Body of pancreas (tissue), 4 donors: ENCODE results near the gene TXNDC15.

Experiments used
- CTCF ChIP-seq, 7 experiments: fragments of 450-650 bp in 4 of 7; fragments of 200-600 bp in 3 of 7; sonication (generic) in 3 of 7; IDR thresholded peaks; one replicate each; pipeline ENCODE4 v1.5.1; 2016 to 2019; ENCODE audit warnings: antibody characterized with exemption in 7 of 7
- POLR2A ChIP-seq, 3 donors: fragments of 450-650 bp; IDR thresholded peaks; one replicate each; pipeline ENCODE4 v1.6.1; 2016; ENCODE audit warnings: antibody characterized with exemption in 3 of 3, mild to moderate bottlenecking in 2 of 3

GRCh38 chr5:134874831-134875655 is 872 bp downstream of the TXNDC15 start:
- TF ChIP-seq CTCF (IDR thresholded peaks at IDR 0.05) (no peak), POLR2A (IDR thresholded peaks at IDR 0.05) (no peak)
